GM10847 (cell line): ENCODE results near the gene TMEM106A.

Experiments used
- POLR2A ChIP-seq: IDR thresholded peaks from 2 replicates; pipeline ENCODE4 v1.6.1; 2011; ENCODE audit not compliant: insufficient read length; ENCODE audit errors: extremely low read depth

Gene TMEM106A

GRCh38 chr17:43211480-43212402, at the start of gene TMEM106A:
Gene TMEM106A (plus strand): TSS chr17:43211875. CDS start chr17:43213042, 1,167 bp downstream.
- peak; percentile 58 for TF ChIP-seq POLR2A

- TF ChIP-seq POLR2A = no peak
Measured at GRCh38 chr17:43169561-43170139, 42.0 kb upstream of the TMEM106A start.

GRCh38 chr17:43170140-43170765, 41.4 kb upstream of the TMEM106A start:
- TF ChIP-seq POLR2A = no peak

GRCh38 chr17:43170766-43171585, 40.7 kb upstream of the TMEM106A start, which contains the start of gene NBR1:
Gene NBR1 (plus strand): TSS chr17:43171214. CDS start chr17:43175800, 4,586 bp downstream.
- peak; percentile 45 for TF ChIP-seq POLR2A

GRCh38 chr17:43171586-43172487, 39.8 kb upstream of the TMEM106A start:
- no peak for TF ChIP-seq POLR2A

GRCh38 chr17:43175213-43176118, 36.2 kb upstream of the TMEM106A start:
- TF ChIP-seq POLR2A = no peak

GRCh38 chr17:43176119-43176570, 35.5 kb upstream of the TMEM106A start:
- no peak for TF ChIP-seq POLR2A

- TF ChIP-seq POLR2A = no peak
Measured at GRCh38 chr17:43183921-43184320, 27.8 kb upstream of the TMEM106A start.

GRCh38 chr17:43193251-43193650, 18.4 kb upstream of the TMEM106A start:
- no peak for TF ChIP-seq POLR2A

GRCh38 chr17:43199633-43200032, 12.0 kb upstream of the TMEM106A start:
- TF ChIP-seq POLR2A = no peak

- no peak for TF ChIP-seq POLR2A
Measured at GRCh38 chr17:43200127-43200526, 11.5 kb upstream of the TMEM106A start.

GRCh38 chr17:43210576-43210975, 1.1 kb upstream of the TMEM106A start:
- no peak for TF ChIP-seq POLR2A

GRCh38 chr17:43211123-43211479, 574 bp upstream of the TMEM106A start:
- no peak for TF ChIP-seq POLR2A
